GM23338 (cell line): ENCODE data around the gene KCNA4. TPM values are rescaled to one million over a fixed set of nuclear protein-coding genes. Genes with fewer than 3 reads are reported as not detected.

Experiments
- ATAC-seq: fragments of 200-7000 bp; cut with Tn5 transposase; 3 replicates; pipeline ENCODE4 v1.9.1; 2020
- DNase-seq: peaks from one replicate; pipeline ENCODE4 v3.0.0-alpha.2; 2015; ENCODE audit warnings: low spot score
- H2AFZ ChIP-seq: fragments of 200-600 bp; sonication (generic); 2 replicates; pipeline ENCODE4 v1.8.0; 2016; ENCODE audit warnings: antibody characterized with exemption, mild to moderate bottlenecking, moderate library complexity
- H3F3A ChIP-seq: fragments of 200-600 bp; sonication (generic); replicated peaks from 2 replicates; pipeline ENCODE4 v1.8.0; 2017; ENCODE audit warnings: antibody characterized with exemption, mixed run types, low read depth
- H3K27ac ChIP-seq: fragments of 200-600 bp; sonication (generic); 2 replicates; pipeline ENCODE4 v1.6.1; 2016; ENCODE audit warnings: low read depth
- H3K27me3 ChIP-seq: fragments of 200-600 bp; sonication (generic); 2 replicates; pipeline ENCODE4 v1.8.0; 2016; ENCODE audit warnings: mild to moderate bottlenecking, mixed run types, moderate library complexity; ENCODE audit not compliant: insufficient read depth
- H3K36me3 ChIP-seq: fragments of 200-600 bp; sonication (generic); 2 replicates; pipeline ENCODE4 v1.8.0; 2016; ENCODE audit warnings: mild to moderate bottlenecking; ENCODE audit not compliant: insufficient read depth
- H3K4me1 ChIP-seq: fragments of 200-600 bp; sonication (generic); 2 replicates; pipeline ENCODE4 v1.8.0; 2016; ENCODE audit warnings: mild to moderate bottlenecking, moderate library complexity; ENCODE audit not compliant: insufficient read depth
- H3K4me2 ChIP-seq: fragments of 200-600 bp; sonication (generic); 2 replicates; pipeline ENCODE4 v1.7.1; 2017; ENCODE audit warnings: mixed run types
- H3K4me3 ChIP-seq: fragments of 200-600 bp; sonication (generic); 2 replicates; pipeline ENCODE4 v1.6.1; 2016; ENCODE audit warnings: mixed run types
- H3K79me2 ChIP-seq: fragments of 200-600 bp; sonication (generic); replicated peaks from 2 replicates; pipeline ENCODE4 v1.8.0; 2017; ENCODE audit warnings: mild to moderate bottlenecking; ENCODE audit not compliant: insufficient read depth
- H3K9me2 ChIP-seq: fragments of 200-600 bp; sonication (generic); 2 replicates; pipeline ENCODE4 v1.8.0; 2017; ENCODE audit not compliant: insufficient read depth
- H4K20me1 ChIP-seq: fragments of 200-600 bp; sonication (generic); replicated peaks from 2 replicates; pipeline ENCODE4 v1.8.0; 2017; ENCODE audit warnings: mild to moderate bottlenecking; ENCODE audit not compliant: insufficient read depth
- H3K27ac Mint-ChIP-seq: 2 replicates; pipeline ENCODE4 v1.8.0; 2020; ENCODE audit warnings: inconsistent platforms, mild to moderate bottlenecking, moderate library complexity, mixed read lengths
- H3K27me3 Mint-ChIP-seq: 3 replicates; pipeline ENCODE4 v1.8.0; 2022; ENCODE audit warnings: low read depth, mild to moderate bottlenecking, moderate library complexity, mixed read lengths, inconsistent platforms; ENCODE audit not compliant: insufficient read depth, poor library complexity
- H3K36me3 Mint-ChIP-seq: 3 replicates; pipeline ENCODE4 v1.8.0; 2021; ENCODE audit warnings: low read depth, mild to moderate bottlenecking, inconsistent platforms, moderate library complexity, mixed read lengths
- H3K4me1 Mint-ChIP-seq: 3 replicates; pipeline ENCODE4 v1.8.0; 2020; ENCODE audit warnings: mild to moderate bottlenecking, inconsistent platforms, mixed read lengths
- H3K4me3 Mint-ChIP-seq: 3 replicates; pipeline ENCODE4 v1.8.0; 2021; ENCODE audit warnings: moderate library complexity, mild to moderate bottlenecking, inconsistent platforms, mixed read lengths
- H3K9me3 Mint-ChIP-seq: 3 replicates; pipeline ENCODE4 v1.8.0; 2020; ENCODE audit warnings: moderate library complexity, mild to moderate bottlenecking, inconsistent platforms, mixed read lengths
- NANOG ChIP-seq: IDR thresholded peaks from 2 replicates; pipeline ENCODE4 v1.6.1; 2016; ENCODE audit warnings: antibody characterized with exemption, borderline replicate concordance
- POLR2AphosphoS5 ChIP-seq: IDR thresholded peaks from 2 replicates; pipeline ENCODE4 v1.6.1; 2016; ENCODE audit warnings: antibody characterized with exemption, low read depth
- REST ChIP-seq: IDR thresholded peaks from one replicate; pipeline ENCODE4 v1.6.1; 2018; ENCODE audit warnings: antibody characterized with exemption; ENCODE audit not compliant: unreplicated experiment
- STAT1 ChIP-seq: IDR thresholded peaks from one replicate; pipeline ENCODE4 v1.6.1; 2016; ENCODE audit warnings: antibody characterized with exemption; ENCODE audit not compliant: unreplicated experiment
- ZNF114 ChIP-seq: fragments of 250-450 bp; sonication (Bioruptor Pico); IDR thresholded peaks from 2 replicates; pipeline ENCODE4 v1.5.0; 2020; ENCODE audit warnings: mild to moderate bottlenecking, moderate library complexity
- ZNF462 ChIP-seq: fragments of 250-450 bp; sonication (Bioruptor Pico); IDR thresholded peaks from 2 replicates; pipeline ENCODE4 v1.5.0; 2020; ENCODE audit warnings: mild to moderate bottlenecking, moderate library complexity
- polyA plus RNA-seq: library from polyadenylated mRNA; unstranded; fragments of >200 nt; fragmentation: Nextera tagmentation; extraction: Ambion mirVana; gene quantifications from 2 replicates; pipeline ENCODE4 v1.2.1, GENCODE V29; 2016
- total RNA-seq: library from RNA; depleted of rRNA; stranded (reverse); fragments of >200 nt; shearing (Covaris generic); gene quantifications from 2 replicates; pipeline ENCODE4 v1.2.3, GENCODE V29; 2014

KCNA4 gene
- total and polyA plus RNA-seq, 2 experiments from 2014 or later: not detected

GRCh38 chr11:30002157-30002785 lies 14.6 kb downstream of the KCNA4 start:
- no peaks in the 10 kb centered on the region for H3K79me2 ChIP-seq
- no peak overlapping the region for H3K4me3 ChIP-seq
- no peak overlapping the region for H3K27ac ChIP-seq
- no peaks in the 10 kb centered on the region for H3K9me2 ChIP-seq
- TF ChIP-seq ZNF462 (CRISPR knock-in tag): no peak
- TF ChIP-seq STAT1: no peak
- TF ChIP-seq POLR2AphosphoS5: no peak
- no peak for TF ChIP-seq NANOG
- TF ChIP-seq REST: no peak
- no peak for TF ChIP-seq ZNF114
- H4K20me1 ChIP-seq: no peaks in the 10 kb centered on the region
- H3K4me2 ChIP-seq: no peak overlapping the region
- H3K27me3 Mint-ChIP-seq: no peaks in the 10 kb centered on the region
- H3K4me3 Mint-ChIP-seq: no peak overlapping the region
- no peaks in the 10 kb centered on the region for H3K9me3 Mint-ChIP-seq
- no peaks in the 10 kb centered on the region for H3K4me1 Mint-ChIP-seq
- H3K27me3 ChIP-seq: peaks cover 3% of the 10 kb centered on the region; the same call in 1 of the 2 replicates
- no peaks in the 10 kb centered on the region for H3K36me3 Mint-ChIP-seq
- H2AFZ ChIP-seq: no peak overlapping the region
- H3K36me3 ChIP-seq: no peaks in the 10 kb centered on the region
- no peak overlapping the region for H3K27ac Mint-ChIP-seq
- ATAC-seq: no peak
- no peaks in the 10 kb centered on the region for H3F3A ChIP-seq
- no peak for DNase-seq
- H3K4me1 ChIP-seq: no peaks in the 10 kb centered on the region
